GM18498 (cell line): ENCODE results near the gene MYRIP.
"Not testable (repeated sequence)": the region's sequence is repeated elsewhere in the genome, so short reads cannot be mapped to it uniquely, and the experiment has no call there.

Source experiments
- ATAC-seq: cut with Tn5 transposase; IDR thresholded peaks from one replicate; pipeline ENCODE4 v1.9.1; 2021; ENCODE audit warnings: mild to moderate bottlenecking, moderate library complexity; ENCODE audit not compliant: unreplicated experiment

Gene MYRIP

GRCh38 chr3:40077139-40077538 is 267.7 kb downstream of the MYRIP start:
- ATAC-seq = not testable (repeated sequence)

GRCh38 chr3:40077828-40078492 is 268.6 kb downstream of the MYRIP start:
- ATAC-seq = not testable (repeated sequence)

GRCh38 chr3:40078590-40078989 is 269.2 kb downstream of the MYRIP start:
- no peak for ATAC-seq

- no peak for ATAC-seq
Observed at GRCh38 chr3:40079203-40079846, 269.9 kb downstream of the MYRIP start.

- no peak for ATAC-seq
Observed at GRCh38 chr3:40079847-40080240, 270.4 kb downstream of the MYRIP start.

- ATAC-seq = no peak
Observed at GRCh38 chr3:40083066-40083465, 273.7 kb downstream of the MYRIP start.

GRCh38 chr3:40084424-40084823 is 275.0 kb downstream of the MYRIP start:
- ATAC-seq = not testable (repeated sequence)

GRCh38 chr3:40086890-40087883 is 277.8 kb downstream of the MYRIP start:
- ATAC-seq = no peak

GRCh38 chr3:40088527-40089170 is 279.2 kb downstream of the MYRIP start:
- ATAC-seq = no peak

GRCh38 chr3:40096661-40097111 is 287.3 kb downstream of the MYRIP start:
- no peak for ATAC-seq

GRCh38 chr3:40097131-40098117 is 288.0 kb downstream of the MYRIP start:
- ATAC-seq = no peak

- no peak for ATAC-seq
Observed at GRCh38 chr3:40098261-40098759, 288.9 kb downstream of the MYRIP start.

- ATAC-seq = no peak
Observed at GRCh38 chr3:40099871-40100270, 290.5 kb downstream of the MYRIP start.

- ATAC-seq = no peak
Observed at GRCh38 chr3:40102182-40102581, 292.8 kb downstream of the MYRIP start.

GRCh38 chr3:40103829-40104228 is 294.4 kb downstream of the MYRIP start:
- no peak for ATAC-seq

- ATAC-seq = no peak
Observed at GRCh38 chr3:40104441-40104840, 295.0 kb downstream of the MYRIP start.

- ATAC-seq = no peak
Observed at GRCh38 chr3:40108643-40109042, 299.2 kb downstream of the MYRIP start.

GRCh38 chr3:40109641-40110490 is 300.5 kb downstream of the MYRIP start:
- ATAC-seq = no peak
